Activated T-helper 1 cell treated with Interleukin-2 at 50 U/mL for 16 hours (primary cell): Measurements from ENCODE around the gene USHBP1.
A peak's percentile ranks its signal among the peaks of the same experiment; 100 is the strongest.

Experiments used
- DNase-seq: peaks from one replicate; pipeline ENCODE4 v3.0.0-alpha.2; 2020; ENCODE audit warnings: low read depth

The USHBP1 gene

DNA sequence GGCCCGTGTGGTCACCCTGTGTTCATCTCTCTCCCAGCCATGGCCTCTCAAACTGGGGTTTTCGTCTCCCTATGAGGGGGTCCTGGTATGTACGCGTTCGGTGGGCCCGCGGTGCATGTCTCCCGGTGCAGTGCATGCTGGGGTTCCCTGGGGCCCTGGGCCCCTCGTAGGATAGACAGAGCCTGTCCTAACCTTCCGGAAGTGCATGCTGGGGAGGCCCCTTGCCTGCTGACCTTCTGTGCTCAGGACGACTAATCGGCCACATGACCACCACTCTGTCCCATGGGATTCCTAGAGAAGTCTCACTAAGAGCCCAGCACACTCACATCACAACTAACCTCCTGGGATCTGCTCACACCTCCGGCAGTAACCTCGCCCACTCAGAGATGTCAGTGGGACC is 54.2 kb downstream of the USHBP1 start:
- no peak for DNase-seq

DNA sequence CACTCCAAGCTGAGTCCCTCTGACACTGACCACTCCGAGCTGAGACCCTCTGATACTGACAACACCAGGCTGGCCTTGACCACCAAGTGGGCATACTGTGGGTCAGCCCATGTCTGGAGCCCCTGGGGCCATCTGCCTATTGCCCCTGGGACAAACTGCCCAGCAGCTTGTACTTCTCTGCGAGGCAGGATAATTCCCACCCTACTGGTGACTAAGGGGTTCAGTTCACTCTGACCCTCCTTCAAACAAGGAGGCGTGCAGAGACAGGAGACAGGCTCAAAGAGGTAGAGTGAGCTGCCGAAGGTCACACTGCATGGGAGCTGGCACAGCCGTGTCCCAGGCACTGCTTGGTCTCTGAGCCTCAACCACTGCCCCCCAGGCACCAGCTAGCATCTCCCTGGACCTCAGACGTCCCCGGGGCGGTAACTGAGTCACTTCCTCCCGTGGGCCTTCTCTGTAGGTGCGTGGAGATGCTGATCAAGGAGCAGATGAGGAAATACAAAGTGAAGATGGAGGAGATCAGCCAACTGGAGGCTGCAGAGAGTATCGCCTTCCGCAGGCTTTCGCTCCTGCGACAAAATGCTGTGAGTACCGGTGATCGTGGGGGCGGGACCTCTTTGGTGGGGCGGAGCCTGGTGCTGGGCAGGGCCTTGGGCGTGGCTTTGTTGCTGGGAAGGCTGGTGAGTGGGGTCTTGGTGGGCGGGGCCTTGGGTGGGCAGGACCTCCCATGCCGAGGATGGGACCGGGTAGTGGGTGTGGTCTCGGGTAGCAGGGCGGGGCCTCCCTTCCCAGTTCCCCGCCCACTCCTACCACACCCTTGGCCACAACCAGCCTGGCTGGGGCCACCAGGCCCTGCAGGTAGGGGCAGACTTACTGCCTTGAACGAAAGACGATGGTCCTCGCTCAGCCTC is 55.2 kb downstream of the USHBP1 start:
- no peak for DNase-seq

DNA sequence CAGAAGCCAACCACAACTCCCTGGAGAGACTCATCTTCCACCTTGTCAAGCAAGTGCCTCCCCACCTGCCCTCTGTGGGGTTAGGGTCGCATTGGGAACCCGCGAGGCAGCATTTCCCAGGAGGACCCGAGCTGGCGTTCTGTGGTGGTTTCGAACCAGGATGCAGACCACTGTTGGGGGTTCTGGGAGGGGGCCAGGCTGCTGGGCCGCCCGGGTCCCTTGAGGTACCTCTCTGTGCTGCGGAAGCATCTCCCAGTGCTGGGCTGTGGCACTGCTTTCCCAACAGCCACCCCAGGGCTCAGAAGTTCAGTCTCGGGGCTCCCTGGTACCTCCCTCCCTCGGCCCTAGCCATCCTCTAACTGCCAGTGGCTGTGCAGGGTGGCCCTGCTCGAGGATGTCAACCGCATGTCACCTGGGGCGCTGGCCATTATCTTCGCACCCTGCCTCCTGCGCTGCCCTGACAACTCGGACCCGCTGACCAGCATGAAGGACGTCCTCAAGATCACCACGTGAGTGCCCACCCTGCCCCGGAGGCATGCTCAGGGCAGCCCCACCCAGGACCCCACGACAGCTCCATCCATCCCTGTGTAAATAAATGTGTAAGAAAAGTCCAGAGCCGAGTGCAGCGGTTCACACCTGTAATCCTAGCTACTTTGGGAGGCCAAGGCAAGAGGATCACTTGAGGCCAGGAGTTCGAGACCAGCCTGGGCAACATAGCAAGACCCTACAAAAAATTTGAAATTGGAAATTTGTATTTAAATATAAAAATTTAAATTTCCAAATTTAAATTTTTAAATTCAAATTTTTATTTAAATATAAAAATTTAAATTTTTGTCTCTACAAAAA is 57.6 kb downstream of the USHBP1 start:
- DNase-seq: no peak

DNA sequence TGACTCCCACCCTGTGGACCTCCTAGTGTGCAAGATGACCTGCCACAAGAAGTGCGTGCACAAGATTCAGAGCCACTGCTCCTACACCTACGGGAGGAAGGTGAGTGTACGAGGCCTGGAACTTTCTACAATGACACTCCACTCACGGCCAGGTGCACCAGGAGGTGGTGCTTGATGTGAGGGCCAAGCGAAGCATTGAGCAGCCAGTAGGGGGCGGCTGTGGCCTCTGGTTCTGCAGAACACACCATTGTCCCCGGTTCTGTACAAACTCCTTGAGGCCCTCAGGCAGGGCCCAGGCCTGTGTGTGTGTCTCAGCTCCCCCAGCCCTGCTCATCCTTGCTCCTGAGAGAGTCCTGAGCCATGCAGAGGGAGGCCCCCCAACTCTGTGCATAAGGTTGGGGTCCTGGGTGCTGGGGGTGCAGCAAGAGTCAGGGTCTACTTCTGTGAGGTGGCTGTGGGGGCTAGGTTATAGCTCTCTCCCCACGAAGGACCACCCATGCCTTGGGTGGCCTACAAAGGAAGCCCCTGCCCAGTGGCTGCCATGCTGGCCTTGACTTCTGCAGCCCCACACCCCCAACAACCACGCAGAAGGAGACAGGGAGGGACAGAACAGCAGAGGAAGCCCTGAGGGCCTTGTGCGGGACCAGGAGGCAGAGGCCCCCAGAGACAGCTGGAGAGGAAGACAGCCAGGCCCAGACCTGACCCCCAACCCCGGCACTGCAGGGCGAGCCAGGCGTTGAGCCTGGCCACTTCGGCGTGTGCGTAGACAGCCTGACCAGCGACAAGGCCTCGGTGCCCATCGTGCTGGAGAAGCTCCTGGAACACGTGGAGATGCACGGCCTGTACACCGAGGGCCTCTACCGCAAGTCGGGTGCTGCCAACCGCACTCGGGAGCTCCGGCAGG is 59.1 kb downstream of the USHBP1 start:
- peak; percentile 49 for DNase-seq

DNA sequence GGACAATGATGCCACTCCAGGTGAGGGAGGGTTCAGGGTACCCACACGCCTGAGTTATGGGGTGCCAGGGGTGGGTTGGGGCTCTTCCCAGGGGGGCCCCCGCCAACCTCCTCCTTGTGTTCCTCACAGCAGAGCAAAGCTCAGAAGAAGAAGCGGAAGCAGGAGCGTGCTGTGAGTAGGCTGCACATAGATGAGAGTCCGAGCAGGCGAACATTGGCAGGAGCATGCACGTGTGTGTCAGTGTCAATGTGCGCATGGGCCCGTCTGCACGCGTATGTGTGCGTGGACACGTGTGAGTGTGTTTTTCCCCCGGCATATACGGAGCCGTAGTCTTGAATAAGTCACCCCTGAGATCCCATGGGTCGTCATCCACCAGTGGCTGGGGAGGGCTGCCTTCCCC is 61.8 kb downstream of the USHBP1 start:
- no peak for DNase-seq

DNA sequence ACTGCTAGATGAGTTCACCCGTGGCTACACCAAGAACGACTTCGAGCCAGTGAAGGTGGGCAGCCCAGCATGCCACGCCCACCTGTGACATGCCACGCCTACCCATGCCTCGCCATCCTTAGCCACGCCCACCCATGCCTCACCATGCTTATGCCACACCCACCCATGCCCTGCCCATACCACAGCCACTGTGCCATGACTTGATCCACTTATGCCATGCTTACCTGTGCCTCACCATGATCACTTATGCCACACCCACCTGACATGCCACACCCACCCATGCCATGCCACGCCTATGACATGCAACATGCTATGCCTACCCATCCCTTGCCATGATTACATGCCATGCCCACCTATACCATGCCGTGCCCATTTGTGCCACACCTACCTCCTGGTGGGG is 62.3 kb downstream of the USHBP1 start:
- DNase-seq: no peak

DNA sequence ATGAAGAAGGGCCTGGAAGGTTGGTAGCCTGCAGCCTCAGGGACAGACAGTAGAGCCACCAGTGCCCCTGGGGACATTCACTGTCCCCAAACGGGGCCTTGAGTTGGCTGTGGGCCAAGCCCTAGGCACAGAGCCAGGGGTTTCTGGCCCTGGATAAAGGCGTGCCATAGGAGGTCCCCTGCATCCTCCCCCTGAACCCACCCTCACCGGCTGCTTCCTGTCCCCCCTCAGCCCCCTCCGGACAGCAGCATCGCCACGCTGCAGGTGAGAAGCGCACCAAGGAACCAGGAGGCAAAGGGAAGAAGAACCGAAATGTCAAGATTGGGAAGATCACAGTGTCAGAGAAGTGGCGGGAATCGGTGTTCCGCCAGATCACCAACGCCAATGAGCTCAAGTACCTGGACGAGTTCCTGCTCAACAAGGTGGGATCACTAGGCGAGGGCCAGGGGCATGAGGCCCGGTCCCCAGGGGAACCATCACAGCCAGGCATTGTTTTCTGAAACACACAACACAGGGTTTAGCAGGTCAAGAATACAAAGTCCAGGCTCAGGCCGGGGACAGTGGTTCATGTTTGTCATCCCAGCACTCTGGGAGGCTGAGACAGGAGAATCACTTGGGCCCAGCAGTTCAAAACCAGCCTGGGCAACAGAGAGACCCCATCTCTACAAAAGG is 64.0 kb downstream of the USHBP1 start:
- no peak for DNase-seq
